Gastroesophageal sphincter (tissue), 4 donors: ENCODE results near the gene PCDHA13. TPM values are rescaled to one million over a fixed set of nuclear protein-coding genes. Genes with fewer than 3 reads are reported as not detected.

ENCODE experiments used
- ATAC-seq: fragments of 150-250 bp; one replicate; pipeline ENCODE4 v1.9.1; 2016; ENCODE audit warnings: mild to moderate bottlenecking, moderate library complexity
- H3K27ac ChIP-seq, 4 donors: fragments of 200-600 bp; sonication (generic) in 3 of 4; 1 replicate in 3 of 4; 2 replicates in 1 of 4; pipeline ENCODE4 v1.5.1; 2016 to 2019
- H3K27me3 ChIP-seq: fragments of 200-600 bp; sonication (generic); one replicate; pipeline ENCODE4 v1.5.1; 2019
- H3K36me3 ChIP-seq, 2 donors: fragments of 200-600 bp; sonication (generic); one replicate each; pipeline ENCODE4 v1.5.1; 2019; ENCODE audit warnings: control low read depth in 1 of 2
- H3K4me1 ChIP-seq, 3 donors: fragments of 200-600 bp; sonication (generic); 1 replicate in 2 of 3; 2 replicates in 1 of 3; pipeline ENCODE4 v1.5.1; 2016 to 2019; ENCODE audit warnings: control low read depth in 2 of 3
- H3K4me3 ChIP-seq, 2 donors: fragments of 200-600 bp; sonication (generic); one replicate each; pipeline ENCODE4 v1.5.1; 2019; ENCODE audit warnings: mild to moderate bottlenecking in 1 of 2, moderate library complexity in 1 of 2
- H3K9me3 ChIP-seq, 3 donors: fragments of 200-600 bp; sonication (generic); one replicate each; pipeline ENCODE4 v1.5.1; 2017 to 2019; ENCODE audit warnings: control low read depth in 2 of 3
- CTCF ChIP-seq, 4 experiments: fragments of 200-600 bp in 2 of 4; fragments of 450-650 bp in 2 of 4; sonication (generic) in 1 of 4; IDR thresholded peaks; one replicate each; pipeline ENCODE4 v1.5.1; 2017 to 2019; ENCODE audit warnings: antibody characterized with exemption in 4 of 4, mild to moderate bottlenecking in 2 of 4, moderate library complexity in 2 of 4
- EP300 ChIP-seq: sonication (generic); formaldehyde crosslinking; IDR thresholded peaks from one replicate; pipeline ENCODE4 v1.6.1; 2017; ENCODE audit warnings: antibody characterized with exemption, mild to moderate bottlenecking
- POLR2A ChIP-seq, 2 donors: fragments of 450-650 bp; IDR thresholded peaks; one replicate each; pipeline ENCODE4 v1.6.1; 2017; ENCODE audit warnings: antibody characterized with exemption in 2 of 2, mild to moderate bottlenecking in 2 of 2, moderate library complexity in 1 of 2
- POLR2AphosphoS5 ChIP-seq: sonication (generic); formaldehyde crosslinking; IDR thresholded peaks from one replicate; pipeline ENCODE4 v1.6.1; 2017; ENCODE audit warnings: antibody characterized with exemption
- WGBS, 2 donors: methylation state at CpG; one replicate each; pipeline ENCODE4 v1.1.5; 2018; ENCODE audit warnings: low coverage in 1 of 2; 5-methylcytosine and 5-hydroxymethylcytosine counted together
- total RNA-seq, 4 donors: library from RNA; depleted of rRNA; stranded (reverse); fragments of >200 nt; gene quantifications; one replicate each; pipeline ENCODE4 v1.1.0, GENCODE V29; 2016

The PCDHA13 gene
- total RNA-seq, 4 donors from 2014 or later = 0.22 to 2.5 (median 0.79) TPM

GRCh38 chr5:140923601-140924000 is 41.7 kb downstream of the PCDHA13 start:
- 51 to 68% methylated on average over 4 of the region's 4 CpGs for WGBS, 2 donors
- no peaks in the 10 kb centered on the region for H3K36me3 ChIP-seq
- peaks cover 0 to 26% (median 11%) of the 10 kb centered on the region in 3 donors for H3K4me1 ChIP-seq
- no peak for ATAC-seq
- no peak overlapping the region for H3K27ac ChIP-seq
- H3K4me3 ChIP-seq = no peak overlapping the region
- TF ChIP-seq EP300 = no peak
- TF ChIP-seq POLR2AphosphoS5 = no peak
- TF ChIP-seq CTCF (IDR thresholded peaks at IDR 0.05) = no peak
- no peaks in the 10 kb centered on the region for H3K9me3 ChIP-seq
- H3K27me3 ChIP-seq = peaks cover 27% of the 10 kb centered on the region

GRCh38 chr5:140925806-140926442 is 44.0 kb downstream of the PCDHA13 start, which contains the start of gene PCDHAC1:
Gene PCDHAC1, plus strand, starts transcription at chr5:140926299. Its CDS starts 594 bp downstream, at chr5:140926893.
- H3K9me3 ChIP-seq = no peaks in the 10 kb centered on the region
- H3K27me3 ChIP-seq = peaks cover 33% of the 10 kb centered on the region
- ATAC-seq = peak; percentile 74
- H3K36me3 ChIP-seq = no peaks in the 10 kb centered on the region
- TF ChIP-seq EP300 = no peak
- no peak for TF ChIP-seq CTCF (IDR thresholded peaks at IDR 0.05)
- WGBS, 2 donors = 8 to 14% methylated on average over 3 to 8 of the region's 41 CpGs
- H3K4me1 ChIP-seq = peaks cover 0 to 26% (median 11%) of the 10 kb centered on the region in 3 donors
- peak within 1 kb of the TSS; percentile 45 to 61 for H3K4me3 ChIP-seq
- peak within 1 kb of the TSS in 3 of 4 donors; percentile 79 to 81 (median 80) for H3K27ac ChIP-seq

GRCh38 chr5:140926443-140927227 is 44.7 kb downstream of the PCDHA13 start:
- peak; percentile 92 for ATAC-seq
- Histone ChIP-seq H3K36me3 (no peaks in the 10 kb centered on the region), H3K9me3 (no peaks in the 10 kb centered on the region), H3K27me3 (peaks cover 33% of the 10 kb centered on the region), H3K27ac (peak overlapping the region in 3 of 4 donors; percentile 79 to 81 (median 80)), H3K4me3 (peak overlapping the region; percentile 45 to 61), H3K4me1 (peaks cover 0 to 26% (median 11%) of the 10 kb centered on the region in 3 donors)
- TF ChIP-seq CTCF (IDR thresholded peaks at IDR 0.05) = peak; percentile 75 to 94 (median 80)
- TF ChIP-seq POLR2A (IDR thresholded peaks at IDR 0.05) = no peak
- WGBS, 2 donors = 0% methylated on average over 1 of the region's 74 CpGs; no CpG with 5 or more reads in 1 of the 2 donors

GRCh38 chr5:140927228-140927573 is 45.3 kb downstream of the PCDHA13 start:
- Histone ChIP-seq H3K27ac (peak overlapping the region in 3 of 4 donors; percentile 79 to 81 (median 80)), H3K27me3 (peaks cover 33% of the 10 kb centered on the region), H3K4me1 (peaks cover 0 to 26% (median 11%) of the 10 kb centered on the region in 3 donors), H3K9me3 (no peaks in the 10 kb centered on the region), H3K4me3 (peak overlapping the region; percentile 45 to 61), H3K36me3 (no peaks in the 10 kb centered on the region)
- ATAC-seq = peak; percentile 17
- WGBS, 2 donors = 0 to 23% methylated on average over 1 to 6 of the region's 26 CpGs
- TF ChIP-seq POLR2AphosphoS5 (no peak), POLR2A (IDR thresholded peaks at IDR 0.05) (no peak), EP300 (no peak), CTCF (IDR thresholded peaks at IDR 0.05) (no peak)

Other genes starting within 250 kb of the PCDHA13 start
- 10 to 100 TPM; 20.4 to 84.5 (median 37.9) TPM for gene CD14, start 248.9 kb upstream of the PCDHA13 start, total RNA-seq
- gene TMCO6, start 242.7 kb upstream of the PCDHA13 start, total RNA-seq = 10 to 100 TPM; 10.9 to 72.1 (median 26.7) TPM
- 10 to 100 TPM; 38.6 to 61.5 (median 46.1) TPM for gene NDUFA2, start 234.5 kb upstream of the PCDHA13 start, total RNA-seq
- 100 to 1,000 TPM; 130 to 168 (median 131) TPM for gene IK, start 234.3 kb upstream of the PCDHA13 start, total RNA-seq
- gene WDR55, start 217.2 kb upstream of the PCDHA13 start, total RNA-seq = 10 to 100 TPM; 15.6 to 25.1 (median 16.9) TPM
- under 1 TPM in 3 of 4 donors, not detected in 1; 0.19 to 0.67 (median 0.62) TPM for gene DND1, start 208.5 kb upstream of the PCDHA13 start, total RNA-seq
- 10 to 100 TPM; 65.9 to 67.9 (median 67.1) TPM for gene HARS1, start 190.8 kb upstream of the PCDHA13 start, total RNA-seq
- 10 to 100 TPM; 16.0 to 41.6 (median 25.5) TPM for gene HARS2, start 190.7 kb upstream of the PCDHA13 start, total RNA-seq
- gene ZMAT2, start 181.7 kb upstream of the PCDHA13 start, total RNA-seq = 10 to 100 TPM; 35.8 to 47.2 (median 45.0) TPM
- not detected for gene PCDHA1, start 96.0 kb upstream of the PCDHA13 start, total RNA-seq
- gene PCDHA2, start 87.3 kb upstream of the PCDHA13 start, total RNA-seq = under 1 TPM in 2 of 4 donors, not detected in 2; 0.19 to 0.27 TPM
- 1 to 10 TPM in 1 of 4 donors, under 1 TPM in 3; 0.32 to 1.4 (median 0.70) TPM for gene PCDHA3, start 81.1 kb upstream of the PCDHA13 start, total RNA-seq
- under 1 TPM in 3 of 4 donors, not detected in 1; 0.13 to 0.96 (median 0.31) TPM for gene PCDHA4, start 75.1 kb upstream of the PCDHA13 start, total RNA-seq
- under 1 TPM in 3 of 4 donors, not detected in 1; 0.27 to 0.31 (median 0.27) TPM for gene PCDHA5, start 60.5 kb upstream of the PCDHA13 start, total RNA-seq
- 1 to 10 TPM in 1 of 4 donors, under 1 TPM in 3; 0.31 to 1.4 (median 0.73) TPM for gene PCDHA6, start 54.2 kb upstream of the PCDHA13 start, total RNA-seq
- gene PCDHA7, start 47.9 kb upstream of the PCDHA13 start, total RNA-seq = under 1 TPM in 3 of 4 donors, not detected in 1; 0.27 to 0.47 (median 0.35) TPM
- under 1 TPM in 1 of 4 donors, not detected in 3; 0.15 TPM for gene PCDHA8, start 40.9 kb upstream of the PCDHA13 start, total RNA-seq
- gene PCDHA9, start 33.7 kb upstream of the PCDHA13 start, total RNA-seq = under 1 TPM in 3 of 4 donors, not detected in 1; 0.13 to 0.47 (median 0.23) TPM
- 1 to 10 TPM in 3 of 4 donors, under 1 TPM in 1; 0.94 to 2.5 (median 1.4) TPM for gene PCDHA10, start 26.2 kb upstream of the PCDHA13 start, total RNA-seq
- 1 to 10 TPM in 1 of 4 donors, under 1 TPM in 3; 0.13 to 1.9 (median 0.89) TPM for gene PCDHA11, start 13.2 kb upstream of the PCDHA13 start, total RNA-seq
- 1 to 10 TPM in 3 of 4 donors, under 1 TPM in 1; 0.54 to 4.7 (median 1.5) TPM for gene PCDHA12, start 6.8 kb upstream of the PCDHA13 start, total RNA-seq
- gene PCDHAC1, start 44.2 kb downstream of the PCDHA13 start, total RNA-seq = 1 to 10 TPM in 2 of 4 donors, under 1 TPM in 2; 0.47 to 6.6 (median 1.4) TPM
- 10 to 100 TPM in 3 of 4 donors, 1 to 10 TPM in 1; 1.6 to 25.9 (median 13.9) TPM for gene PCDHAC2, start 84.4 kb downstream of the PCDHA13 start, total RNA-seq
- gene PCDHB1, start 169.2 kb downstream of the PCDHA13 start, total RNA-seq = under 1 TPM in 2 of 4 donors, not detected in 2; 0.05 to 0.13 TPM
- gene PCDHB2, start 212.5 kb downstream of the PCDHA13 start, total RNA-seq = 1 to 10 TPM; 1.4 to 3.0 (median 1.9) TPM
- gene PCDHB3, start 218.3 kb downstream of the PCDHA13 start, total RNA-seq = 1 to 10 TPM in 3 of 4 donors, under 1 TPM in 1; 0.78 to 2.3 (median 2.0) TPM
- gene PCDHB4, start 239.7 kb downstream of the PCDHA13 start, total RNA-seq = 1 to 10 TPM; 2.8 to 5.6 (median 4.8) TPM